ENCODE data around the gene ZNF326. TPM values are rescaled to one million over a fixed set of nuclear protein-coding genes. Genes with fewer than 3 reads are reported as not detected.

Gene ZNF326
- total RNA-seq, 3 donors from 2014 or later: 21.9 to 31.3 (median 23.6) TPM

DNA sequence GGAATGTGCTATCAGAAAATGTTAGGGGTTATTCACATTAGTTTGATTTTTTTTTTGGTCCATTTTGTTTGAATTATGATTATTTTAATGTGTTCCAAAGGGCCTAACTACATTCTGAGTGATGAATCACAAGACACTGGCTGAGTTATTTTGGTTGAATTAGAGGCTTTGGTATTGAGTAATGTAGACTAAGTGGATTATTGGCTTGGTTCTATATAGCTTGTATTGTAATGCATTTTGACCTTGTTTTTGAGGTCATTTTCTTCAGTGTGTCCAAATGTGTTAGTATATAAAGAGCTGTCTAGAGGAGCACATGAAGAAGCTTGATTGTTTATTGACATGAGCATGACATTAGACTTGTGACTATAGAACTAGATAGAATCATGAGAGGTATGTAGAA lies 3.4 kb downstream of the ZNF326 start:
- TF ChIP-seq, protein P1, sequence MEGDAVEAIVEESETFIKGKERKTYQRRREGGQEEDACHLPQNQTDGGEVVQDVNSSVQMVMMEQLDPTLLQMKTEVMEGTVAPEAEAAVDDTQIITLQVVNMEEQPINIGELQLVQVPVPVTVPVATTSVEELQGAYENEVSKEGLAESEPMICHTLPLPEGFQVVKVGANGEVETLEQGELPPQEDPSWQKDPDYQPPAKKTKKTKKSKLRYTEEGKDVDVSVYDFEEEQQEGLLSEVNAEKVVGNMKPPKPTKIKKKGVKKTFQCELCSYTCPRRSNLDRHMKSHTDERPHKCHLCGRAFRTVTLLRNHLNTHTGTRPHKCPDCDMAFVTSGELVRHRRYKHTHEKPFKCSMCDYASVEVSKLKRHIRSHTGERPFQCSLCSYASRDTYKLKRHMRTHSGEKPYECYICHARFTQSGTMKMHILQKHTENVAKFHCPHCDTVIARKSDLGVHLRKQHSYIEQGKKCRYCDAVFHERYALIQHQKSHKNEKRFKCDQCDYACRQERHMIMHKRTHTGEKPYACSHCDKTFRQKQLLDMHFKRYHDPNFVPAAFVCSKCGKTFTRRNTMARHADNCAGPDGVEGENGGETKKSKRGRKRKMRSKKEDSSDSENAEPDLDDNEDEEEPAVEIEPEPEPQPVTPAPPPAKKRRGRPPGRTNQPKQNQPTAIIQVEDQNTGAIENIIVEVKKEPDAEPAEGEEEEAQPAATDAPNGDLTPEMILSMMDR (IDR thresholded peaks at IDR 0.05): no peak
- TF ChIP-seq POLR2AphosphoS5 (IDR thresholded peaks at IDR 0.05) (no peak), POLR2A (IDR thresholded peaks at IDR 0.05) (no peak)
- no peak for DNase-seq (ENCODE audit: low spot score in 2 of 2)
- Histone ChIP-seq H3K36me3 (no peaks in the 10 kb centered on the region), H3K27ac (no peak overlapping the region), H3K4me3 (no peak overlapping the region), H3K9me3 (no peaks in the 10 kb centered on the region), H3K27me3 (no peaks in the 10 kb centered on the region), H3K4me1 (no peaks in the 10 kb centered on the region)
- intact Hi-C loops (cut with DNase I; ENCODE audit: low total_unique reads): no loop called here

DNA sequence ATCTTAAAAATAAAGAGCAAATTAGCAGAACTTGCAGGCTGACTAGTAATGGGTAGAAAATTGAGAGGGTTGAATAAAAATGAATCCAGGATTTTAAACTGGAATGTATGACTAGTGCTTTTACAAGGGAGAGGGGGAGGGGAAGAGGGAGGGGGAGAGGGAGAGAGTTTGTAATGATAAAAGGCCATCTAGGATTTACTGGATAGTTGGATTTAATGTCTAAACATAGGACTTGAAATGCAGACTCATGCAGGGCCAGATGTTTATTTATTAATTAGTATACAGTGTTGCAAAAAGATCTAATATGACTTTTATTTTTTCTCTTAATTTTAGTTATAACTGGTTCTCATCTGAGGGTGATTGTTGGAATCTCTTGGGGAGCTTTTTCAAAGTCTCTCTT lies 4.3 kb downstream of the ZNF326 start:
- TF ChIP-seq POLR2AphosphoS5 (IDR thresholded peaks at IDR 0.05): no peak
- no peak for TF ChIP-seq POLR2A (IDR thresholded peaks at IDR 0.05)
- TF ChIP-seq, protein P1 (IDR thresholded peaks at IDR 0.05): no peak
- Histone ChIP-seq H3K36me3 (no peaks in the 10 kb centered on the region), H3K4me3 (no peak overlapping the region), H3K27ac (no peak overlapping the region), H3K9me3 (no peaks in the 10 kb centered on the region), H3K27me3 (no peaks in the 10 kb centered on the region), H3K4me1 (no peaks in the 10 kb centered on the region)
- DNase-seq (ENCODE audit: low spot score in 2 of 2): no peak
- intact Hi-C loops (cut with DNase I; ENCODE audit: low total_unique reads): no loop called here

GRCh38 chr1:89999628-90000027 lies 4.7 kb downstream of the ZNF326 start:
- DNase-seq (ENCODE audit: low spot score in 2 of 2): no peak
- TF ChIP-seq POLR2AphosphoS5 (IDR thresholded peaks at IDR 0.05) (no peak), POLR2A (IDR thresholded peaks at IDR 0.05) (no peak)
- TF ChIP-seq, protein P1 (IDR thresholded peaks at IDR 0.05): no peak
- Histone ChIP-seq H3K9me3 (no peaks in the 10 kb centered on the region), H3K36me3 (no peaks in the 10 kb centered on the region), H3K27me3 (no peaks in the 10 kb centered on the region), H3K4me1 (no peaks in the 10 kb centered on the region), H3K4me3 (no peak overlapping the region), H3K27ac (no peak overlapping the region)
- intact Hi-C loops (cut with DNase I; ENCODE audit: low total_unique reads): no loop called here

GRCh38 chr1:90000934-90001676 lies 6.2 kb downstream of the ZNF326 start:
- Histone ChIP-seq H3K27me3 (no peaks in the 10 kb centered on the region), H3K36me3 (no peaks in the 10 kb centered on the region), H3K4me3 (no peak overlapping the region), H3K4me1 (no peaks in the 10 kb centered on the region), H3K9me3 (no peaks in the 10 kb centered on the region), H3K27ac (no peak overlapping the region)
- no peak for TF ChIP-seq POLR2AphosphoS5 (IDR thresholded peaks at IDR 0.05)
- TF ChIP-seq, protein P1 (IDR thresholded peaks at IDR 0.05): no peak
- no peak for TF ChIP-seq POLR2A (IDR thresholded peaks at IDR 0.05)
- intact Hi-C loops (cut with DNase I; ENCODE audit: low total_unique reads): no loop called here
- no peak for DNase-seq (ENCODE audit: low spot score in 2 of 2)

DNA sequence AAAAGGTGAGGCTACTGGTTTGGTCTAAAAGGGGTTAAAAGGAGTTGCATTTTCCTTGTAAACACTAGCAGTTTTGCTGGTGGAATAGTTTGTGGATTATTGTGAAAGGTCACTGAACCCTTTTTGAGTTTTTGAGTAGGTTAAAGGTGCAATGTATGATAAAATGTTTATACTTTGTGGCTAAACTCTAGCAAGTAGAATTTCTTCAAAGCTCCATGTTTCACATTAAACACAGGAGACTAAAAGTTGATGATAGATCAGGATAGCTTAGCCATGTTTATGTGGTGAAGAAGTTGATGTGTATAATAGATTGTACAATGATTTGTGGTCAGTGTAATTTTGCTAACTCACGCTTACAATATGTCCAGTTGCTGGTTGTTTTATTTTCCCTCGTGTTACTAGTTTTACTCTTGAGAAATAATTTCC lies 13.1 kb downstream of the ZNF326 start:
- no peaks in the 10 kb centered on the region for H3K36me3 ChIP-seq
- H3K4me1 ChIP-seq: no peaks in the 10 kb centered on the region
- H3K4me3 ChIP-seq: no peak overlapping the region
- no peak for DNase-seq (ENCODE audit: low spot score in 2 of 2)
- no peaks in the 10 kb centered on the region for H3K9me3 ChIP-seq
- intact Hi-C loops (cut with DNase I; ENCODE audit: low total_unique reads): no loop called here
- TF ChIP-seq POLR2A (IDR thresholded peaks at IDR 0.05) (no peak), POLR2AphosphoS5 (IDR thresholded peaks at IDR 0.05) (no peak)
- TF ChIP-seq, protein P1 (IDR thresholded peaks at IDR 0.05): no peak
- H3K27me3 ChIP-seq: no peaks in the 10 kb centered on the region
- H3K27ac ChIP-seq: no peak overlapping the region
